DMS53 (cell line): ENCODE measurements around the gene RALGPS1.
A peak's percentile ranks its signal among the peaks of the same experiment; 100 is the strongest.

Experiments used
- DNase-seq: peaks from one replicate; lab custom pipeline; 2025; lab: John Stamatoyannopoulos, UW

RALGPS1 gene

GRCh38 chr9:126914458-126915280 is at the start of gene RALGPS1:
Gene RALGPS1, plus strand, starts transcription at chr9:126914782. Its CDS starts 47,508 bp downstream, at chr9:126962290.
- DNase-seq: peak; percentile 99

- DNase-seq: no peak
Observed at GRCh38 chr9:126869368-126869767, 45.2 kb upstream of the RALGPS1 start.

- no peak for DNase-seq
Observed at GRCh38 chr9:126872516-126872915, 42.1 kb upstream of the RALGPS1 start.

- peak; percentile 76 for DNase-seq
Observed at GRCh38 chr9:126874546-126875314, 39.9 kb upstream of the RALGPS1 start.

GRCh38 chr9:126875756-126876510 is 38.6 kb upstream of the RALGPS1 start:
- no peak for DNase-seq

- no peak for DNase-seq
Observed at GRCh38 chr9:126876531-126876930, 38.1 kb upstream of the RALGPS1 start.

- DNase-seq: no peak
Observed at GRCh38 chr9:126877418-126877817, 37.2 kb upstream of the RALGPS1 start.

- DNase-seq: no peak
Observed at GRCh38 chr9:126879288-126879687, 35.3 kb upstream of the RALGPS1 start.

- no peak for DNase-seq
Observed at GRCh38 chr9:126880226-126880946, 34.2 kb upstream of the RALGPS1 start.

GRCh38 chr9:126880947-126881332 is 33.6 kb upstream of the RALGPS1 start:
- no peak for DNase-seq

GRCh38 chr9:126882746-126883145 is 31.8 kb upstream of the RALGPS1 start:
- DNase-seq: no peak

GRCh38 chr9:126883636-126884035 is 30.9 kb upstream of the RALGPS1 start:
- no peak for DNase-seq

GRCh38 chr9:126885131-126885641 is 29.4 kb upstream of the RALGPS1 start:
- no peak for DNase-seq

GRCh38 chr9:126886034-126886822 is 28.4 kb upstream of the RALGPS1 start:
- DNase-seq: no peak

- no peak for DNase-seq
Observed at GRCh38 chr9:126886897-126887296, 27.7 kb upstream of the RALGPS1 start.

GRCh38 chr9:126891676-126892075 is 22.9 kb upstream of the RALGPS1 start:
- no peak for DNase-seq

- peak; percentile 57 for DNase-seq
Observed at GRCh38 chr9:126893079-126893478, 21.5 kb upstream of the RALGPS1 start.

- DNase-seq: no peak
Observed at GRCh38 chr9:126894052-126894603, 20.5 kb upstream of the RALGPS1 start.

- DNase-seq: no peak
Observed at GRCh38 chr9:126902210-126902609, 12.4 kb upstream of the RALGPS1 start.

- DNase-seq: no peak
Observed at GRCh38 chr9:126904586-126904985, 10.0 kb upstream of the RALGPS1 start.
